ENCODE measurements around the gene DQX1.

GRCh38 chr2:74474481-74474880 is 51.5 kb downstream of the DQX1 start:
- TF ChIP-seq, protein P1, sequence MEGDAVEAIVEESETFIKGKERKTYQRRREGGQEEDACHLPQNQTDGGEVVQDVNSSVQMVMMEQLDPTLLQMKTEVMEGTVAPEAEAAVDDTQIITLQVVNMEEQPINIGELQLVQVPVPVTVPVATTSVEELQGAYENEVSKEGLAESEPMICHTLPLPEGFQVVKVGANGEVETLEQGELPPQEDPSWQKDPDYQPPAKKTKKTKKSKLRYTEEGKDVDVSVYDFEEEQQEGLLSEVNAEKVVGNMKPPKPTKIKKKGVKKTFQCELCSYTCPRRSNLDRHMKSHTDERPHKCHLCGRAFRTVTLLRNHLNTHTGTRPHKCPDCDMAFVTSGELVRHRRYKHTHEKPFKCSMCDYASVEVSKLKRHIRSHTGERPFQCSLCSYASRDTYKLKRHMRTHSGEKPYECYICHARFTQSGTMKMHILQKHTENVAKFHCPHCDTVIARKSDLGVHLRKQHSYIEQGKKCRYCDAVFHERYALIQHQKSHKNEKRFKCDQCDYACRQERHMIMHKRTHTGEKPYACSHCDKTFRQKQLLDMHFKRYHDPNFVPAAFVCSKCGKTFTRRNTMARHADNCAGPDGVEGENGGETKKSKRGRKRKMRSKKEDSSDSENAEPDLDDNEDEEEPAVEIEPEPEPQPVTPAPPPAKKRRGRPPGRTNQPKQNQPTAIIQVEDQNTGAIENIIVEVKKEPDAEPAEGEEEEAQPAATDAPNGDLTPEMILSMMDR (conservative IDR thresholded peaks at IDR 0.05; ENCODE audit: low read depth, low read length) = no peak
- no peak for TF ChIP-seq EZH2 (IDR thresholded peaks at IDR 0.05; ENCODE audit: borderline replicate concordance, low read depth, low read length, poor library complexity, severe bottlenecking)
